Midbrain (tissue), 1 donor: ENCODE measurements around the gene DCHS1.

ENCODE experiments used
- DNase-seq: peaks from one replicate; lab custom pipeline; 2025; lab: John Stamatoyannopoulos, UW

DCHS1 gene

DNA sequence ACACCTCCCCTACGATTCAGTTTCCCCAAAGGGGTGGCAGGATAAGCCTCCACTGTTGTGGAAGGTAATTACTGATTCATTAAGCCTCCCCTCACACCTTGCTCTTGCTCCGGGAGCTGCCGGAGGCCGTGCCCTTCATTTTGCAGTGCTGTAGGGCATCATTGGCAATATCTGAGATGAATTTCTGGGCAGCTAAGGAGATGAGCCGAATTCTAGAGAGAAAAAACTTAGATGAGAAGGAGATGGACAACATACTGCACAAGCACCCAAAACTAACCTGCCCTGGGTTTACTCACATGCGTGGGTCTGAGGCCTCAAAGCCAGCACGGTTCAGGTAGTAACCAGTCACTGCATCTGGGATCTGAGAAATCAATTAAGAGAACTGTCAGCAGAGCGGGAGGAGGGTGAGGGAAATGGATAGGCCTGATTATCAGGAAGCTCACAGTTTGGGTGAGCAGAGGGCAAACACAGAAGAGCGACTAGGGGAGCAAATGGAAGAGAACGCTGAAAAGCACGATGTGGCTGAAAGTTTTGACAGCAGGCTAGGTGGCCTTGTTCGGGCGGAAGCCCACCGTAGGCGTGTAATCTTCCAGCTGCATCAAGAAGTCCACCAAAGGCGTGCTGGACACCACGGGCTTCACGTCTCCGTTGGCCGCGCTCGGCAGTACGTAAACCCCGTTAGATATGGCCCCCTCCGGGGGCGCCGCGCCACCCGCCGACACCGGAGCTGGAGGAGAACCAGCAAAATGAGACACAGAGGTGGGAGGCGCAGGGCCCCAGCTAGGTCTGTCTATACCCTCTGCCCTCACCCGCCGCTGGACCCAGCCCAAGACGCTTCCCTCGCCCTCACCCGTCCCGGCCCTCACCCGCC, 44.3 kb downstream of the DCHS1 start:
- no peak for DNase-seq

DNA sequence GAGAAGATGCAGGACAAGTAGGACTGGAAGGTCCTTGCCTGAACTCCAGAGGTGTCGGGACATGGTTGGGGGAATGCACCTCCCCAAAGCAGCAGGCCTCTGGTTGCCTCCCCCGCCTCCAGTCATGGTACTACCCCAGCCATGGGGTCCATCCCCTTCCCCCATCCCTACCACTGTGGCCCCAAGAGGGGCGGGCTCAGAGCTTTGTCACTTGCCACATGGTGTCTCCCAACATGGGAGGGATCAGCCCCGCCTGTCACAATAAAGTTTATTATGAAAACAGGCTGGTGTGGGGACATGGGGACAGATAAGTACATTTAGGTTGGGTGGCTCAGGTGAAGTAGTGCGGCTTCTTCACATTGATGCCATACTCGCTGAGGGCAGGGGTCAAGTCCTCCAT, 45.0 kb downstream of the DCHS1 start:
- DNase-seq, result no peak

DNA sequence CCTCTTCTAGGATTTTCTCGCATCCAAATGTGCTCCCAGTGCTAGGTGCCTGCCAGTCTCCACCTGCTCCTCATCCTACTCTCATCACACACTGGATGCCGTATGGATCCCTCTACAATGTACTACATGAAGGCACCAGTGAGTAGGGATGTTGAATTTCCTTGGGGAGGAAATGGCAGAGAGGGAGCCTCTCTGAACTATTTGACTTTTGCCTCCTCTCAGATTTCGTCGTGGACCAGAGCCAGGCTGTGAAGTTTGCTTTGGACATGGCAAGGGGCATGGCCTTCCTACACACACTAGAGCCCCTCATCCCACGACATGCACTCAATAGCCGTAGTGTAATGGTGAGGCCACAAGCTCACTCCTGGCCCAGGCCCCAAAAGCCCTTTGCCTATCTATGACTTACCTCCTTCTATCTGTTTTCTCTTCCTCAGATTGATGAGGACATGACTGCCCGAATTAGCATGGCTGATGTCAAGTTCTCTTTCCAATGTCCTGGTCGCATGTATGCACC, 46.0 kb downstream of the DCHS1 start:
- DNase-seq, result no peak

GRCh38 chr11:6608726-6609501, 46.7 kb downstream of the DCHS1 start:
- DNase-seq, result no peak

GRCh38 chr11:6608011-6608410, 47.6 kb downstream of the DCHS1 start:
- DNase-seq, result no peak

DNA sequence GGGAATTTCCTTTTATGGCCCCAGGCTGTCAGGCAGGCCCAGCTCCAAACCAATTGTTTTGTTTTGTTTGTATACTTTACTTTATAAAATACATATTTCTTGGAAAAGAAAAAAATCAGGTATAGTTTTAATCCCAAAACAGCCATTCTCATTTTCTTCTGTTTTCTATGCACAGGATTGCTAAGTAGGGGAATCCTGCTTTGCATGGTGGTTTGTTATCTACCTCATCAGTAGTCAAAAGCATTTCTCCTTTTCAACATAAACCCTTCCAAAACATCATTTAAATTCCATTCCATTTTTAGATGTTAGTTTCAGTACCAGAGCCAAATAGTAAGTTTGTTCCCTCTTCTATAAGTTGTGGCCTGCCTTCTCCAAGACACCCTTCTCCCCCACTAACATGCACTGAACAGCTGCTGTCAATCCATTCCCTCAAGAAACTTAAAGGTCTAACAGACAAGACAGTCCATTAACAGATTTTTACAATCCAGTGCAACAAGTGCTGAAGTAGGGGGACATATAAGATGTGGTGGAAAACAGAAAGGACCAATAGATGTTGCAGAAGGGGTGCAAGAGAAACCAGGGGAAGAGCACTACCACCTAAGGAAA, 48.3 kb downstream of the DCHS1 start:
- no peak for DNase-seq

DNA sequence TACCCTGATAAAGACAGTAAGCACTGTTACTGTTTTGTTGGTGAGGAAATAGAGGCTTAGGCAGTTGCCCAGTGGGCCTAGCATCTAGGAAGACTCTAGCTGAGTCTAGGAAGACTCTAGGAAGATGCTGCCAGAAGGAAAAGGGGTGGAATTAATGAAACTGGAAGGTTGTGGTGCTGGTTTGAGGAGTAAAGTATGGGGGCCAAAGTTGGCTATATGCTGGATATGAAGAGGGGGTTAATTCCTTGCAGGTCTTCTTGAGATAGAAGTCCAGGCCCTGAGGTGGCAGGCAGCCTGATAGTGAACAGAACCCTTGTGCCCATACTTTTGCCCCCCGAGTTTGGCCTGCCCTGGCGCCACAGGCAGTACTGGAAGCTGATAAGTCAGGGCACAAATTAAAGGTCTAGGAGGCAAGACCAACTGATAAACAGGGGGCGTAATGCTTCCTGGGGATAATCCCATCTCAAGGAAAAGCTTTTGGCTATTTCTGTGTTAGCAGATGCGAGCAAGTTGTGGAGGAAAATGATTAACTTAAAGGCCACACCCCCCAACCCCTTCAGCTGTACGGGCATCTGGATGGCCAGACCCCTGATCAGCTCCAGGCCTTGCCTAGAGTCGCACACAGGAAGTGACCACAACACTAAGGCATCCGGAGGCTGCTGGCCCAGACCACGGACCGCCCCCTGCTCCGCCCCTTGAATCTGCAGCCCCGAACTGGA, 49.0 kb downstream of the DCHS1 start:
- peak; percentile 85 for DNase-seq

GRCh38 chr11:6604790-6605189, 50.8 kb downstream of the DCHS1 start:
- DNase-seq, result no peak

DNA sequence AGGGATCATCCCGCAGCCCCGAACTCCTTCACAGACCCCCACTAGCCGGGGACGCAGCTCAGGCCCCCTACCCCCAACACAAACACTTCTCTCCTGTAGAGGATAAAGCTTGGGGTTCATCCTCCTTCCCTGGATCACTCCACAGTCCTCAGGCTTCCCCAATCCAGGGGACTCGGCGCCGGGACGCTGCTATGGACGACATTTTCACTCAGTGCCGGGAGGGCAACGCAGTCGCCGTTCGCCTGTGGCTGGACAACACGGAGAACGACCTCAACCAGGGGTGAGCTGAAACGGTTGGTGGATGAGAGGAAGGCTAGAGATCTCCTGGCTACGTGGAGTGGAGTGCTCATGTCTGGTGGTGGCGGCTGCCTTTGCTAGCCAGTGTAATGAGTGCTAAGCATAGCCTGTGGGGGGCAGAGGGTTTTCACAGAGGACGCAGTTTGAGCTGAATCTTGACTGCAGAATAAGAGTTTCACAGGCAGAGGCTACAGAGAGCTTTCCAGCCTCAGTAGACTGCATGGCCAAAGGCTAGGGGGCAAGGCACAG, 51.5 kb downstream of the DCHS1 start:
- DNase-seq, result peak; percentile 66

GRCh38 chr11:6603287-6604080, 52.1 kb downstream of the DCHS1 start, which contains the start of the genes ILK and RRP8:
TSS of gene ILK (plus strand) at chr11:6603774. CDS start at chr11:6604272, 498 bp downstream.
TSS of gene RRP8 (minus strand) at chr11:6603616. CDS start at chr11:6603502, 114 bp downstream.
- peak; percentile 93 for DNase-seq

DNA sequence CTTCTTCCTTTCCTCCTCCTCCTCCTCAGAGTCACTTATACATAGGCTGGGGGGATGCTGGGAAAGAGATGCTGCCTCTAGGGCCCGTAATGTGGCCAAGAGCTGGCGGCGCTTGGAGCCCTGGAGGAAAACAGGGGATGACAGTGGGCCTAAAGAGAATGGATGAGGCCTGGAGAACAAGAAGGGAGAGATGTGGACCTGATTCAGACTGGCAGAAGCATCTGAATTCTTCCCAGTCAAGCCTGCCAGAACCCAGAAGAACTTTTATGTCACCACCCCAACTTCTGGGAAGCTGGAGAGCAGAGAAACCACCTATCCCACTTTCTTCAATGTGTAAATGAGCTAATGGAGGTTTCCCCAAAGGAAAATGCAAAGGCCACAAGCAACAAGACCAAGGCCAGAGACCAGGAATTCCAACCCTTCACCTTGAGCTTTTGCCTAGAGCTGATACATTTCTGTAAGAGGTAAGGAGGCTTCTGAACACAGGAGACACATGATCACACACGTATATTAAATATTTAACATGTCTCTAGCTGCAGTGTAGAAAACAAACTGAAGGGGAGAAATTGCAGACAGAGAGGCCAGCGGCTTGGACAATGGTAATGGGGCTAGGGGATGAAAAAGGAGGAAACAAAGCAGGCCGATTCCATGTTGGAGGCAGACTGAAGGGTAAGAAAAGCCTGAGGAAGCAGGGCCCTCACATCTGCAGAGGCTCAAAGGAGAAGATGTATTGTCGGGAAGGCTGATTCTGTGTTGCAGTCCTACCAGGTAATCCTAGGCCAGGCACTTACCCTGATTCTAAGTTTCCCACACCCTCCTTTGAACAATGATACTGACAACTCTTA, 53.3 kb downstream of the DCHS1 start:
- DNase-seq, result no peak

DNA sequence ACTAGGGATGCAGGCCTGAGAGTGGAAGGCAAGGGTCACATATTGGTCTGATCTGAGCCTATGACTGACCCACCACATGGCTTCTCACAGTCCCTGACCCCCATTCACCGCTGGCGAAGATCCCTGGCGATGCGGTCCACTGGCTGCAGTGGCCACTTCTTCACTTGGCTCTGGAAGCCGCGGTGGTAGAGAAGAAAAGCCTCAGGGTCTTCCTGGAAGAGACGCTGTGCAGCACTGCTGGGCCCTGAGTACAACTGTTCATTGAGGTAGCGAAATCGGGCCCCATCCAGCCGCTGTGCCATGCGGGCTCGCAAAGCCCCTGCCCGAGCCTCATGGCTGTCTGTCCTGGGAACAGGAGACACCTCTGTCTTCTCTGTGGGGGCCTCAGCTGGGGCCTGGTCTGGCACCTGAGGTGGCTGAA, 54.6 kb downstream of the DCHS1 start:
- no peak for DNase-seq

- no peak for DNase-seq
These were observed 55.7 kb downstream of the DCHS1 start for GRCh38 chr11:6599881-6600390.

GRCh38 chr11:6599449-6599848, 56.2 kb downstream of the DCHS1 start:
- no peak for DNase-seq

DNA sequence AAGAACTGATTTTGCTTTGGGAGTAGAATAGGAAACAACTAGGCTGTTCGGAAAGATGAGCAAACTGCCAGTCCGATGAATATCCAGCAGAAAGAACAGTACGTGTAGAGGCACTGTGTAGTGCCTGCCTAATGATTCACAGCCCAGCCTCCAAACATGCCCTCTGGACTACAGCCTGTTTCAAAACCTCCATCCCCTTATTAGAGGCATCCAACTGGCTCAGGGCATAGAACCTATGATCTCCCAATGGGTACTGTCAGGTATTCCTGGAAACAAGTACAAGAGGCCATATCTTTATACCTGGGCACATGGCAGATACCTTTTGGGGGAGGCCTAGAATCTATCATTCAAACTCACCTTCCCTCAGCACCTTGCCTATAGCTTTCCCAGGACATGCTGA, 57.1 kb downstream of the DCHS1 start:
- no peak for DNase-seq

GRCh38 chr11:6596239-6596877, 59.3 kb downstream of the DCHS1 start:
- DNase-seq, result peak; percentile 58

DNA sequence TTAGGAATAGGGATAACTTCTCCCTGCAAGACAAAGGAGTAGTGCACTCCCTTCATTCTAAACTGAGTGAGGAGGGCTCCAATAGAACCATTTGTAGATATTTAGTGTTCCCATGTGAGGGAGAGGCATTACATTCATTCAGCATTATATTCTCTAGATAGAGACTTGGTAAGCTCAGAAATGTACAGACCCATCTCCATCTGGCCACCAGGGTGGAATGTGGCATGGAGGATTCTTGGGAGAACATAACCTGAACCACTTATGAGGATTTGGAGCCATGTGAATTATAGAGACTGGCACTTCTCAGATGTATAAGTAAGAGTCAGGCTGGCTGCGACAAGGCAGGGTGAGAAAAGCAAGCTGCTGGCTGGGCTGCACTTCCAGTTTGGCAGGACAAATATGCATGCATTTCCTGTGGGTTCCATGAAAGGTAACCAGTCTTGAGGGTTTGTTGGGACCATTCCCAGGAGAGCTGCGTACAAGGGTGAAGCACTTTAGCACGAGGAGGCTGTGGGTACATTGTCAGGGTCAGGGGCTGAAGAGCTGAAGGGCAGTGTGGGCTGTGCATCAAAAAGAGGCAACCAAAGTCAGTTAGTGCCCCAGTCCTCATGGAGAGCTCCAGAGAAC, 61.4 kb downstream of the DCHS1 start:
- no peak for DNase-seq

- no peak for DNase-seq
These were observed 67.6 kb downstream of the DCHS1 start for GRCh38 chr11:6588018-6588417.
